ENCODE measurements around the gene ASIC1.
A peak's percentile ranks its signal among the peaks of the same experiment; 100 is the strongest.
"Not testable (repeated sequence)": the region's sequence is repeated elsewhere in the genome, so short reads cannot be mapped to it uniquely, and the experiment has no call there.

Gene ASIC1

DNA sequence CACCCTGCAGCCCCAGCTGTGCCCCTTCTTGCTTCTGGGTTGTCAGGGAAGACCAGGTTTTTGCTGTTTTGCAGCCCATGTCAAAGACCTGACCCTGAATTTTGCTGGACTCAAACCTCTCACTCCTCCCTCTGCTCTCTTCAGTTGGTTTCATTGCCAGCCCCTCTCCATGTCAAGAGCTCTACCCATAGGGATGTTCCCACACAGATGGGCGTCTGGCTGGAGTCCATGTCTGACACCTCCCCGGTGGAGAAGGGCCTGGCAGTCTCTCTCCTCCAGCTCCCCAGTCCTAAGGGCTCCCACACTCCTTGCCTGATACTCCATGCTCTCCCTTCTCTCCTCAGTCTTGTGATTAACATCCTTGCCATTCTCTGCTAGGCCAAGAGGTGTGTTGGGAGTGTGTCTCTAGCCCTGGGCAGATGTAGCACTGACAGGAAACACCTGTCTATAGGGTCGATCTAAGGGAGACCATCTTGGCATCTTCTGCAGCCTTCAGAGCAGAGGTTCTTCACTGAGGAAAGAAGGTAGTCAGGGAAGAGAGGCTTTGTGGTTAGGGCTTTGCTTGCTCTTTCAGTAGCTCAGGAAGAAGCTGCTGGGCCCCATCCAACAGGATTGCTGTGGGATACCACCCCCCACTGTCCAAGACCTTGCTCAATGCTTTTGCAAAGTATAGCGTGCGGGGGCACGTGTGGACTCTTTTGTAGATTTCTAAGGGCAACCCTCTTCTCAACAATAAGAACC is 4.7 kb downstream of the ASIC1 start:
- no peak for DNase-seq

- DNase-seq = peak in 2 of 14 donors; percentile 16 to 23
Measured at GRCh38 chr12:50062728-50063460, 5.5 kb downstream of the ASIC1 start.

- no peak for DNase-seq
Measured at GRCh38 chr12:50065726-50066310, 8.4 kb downstream of the ASIC1 start.

DNA sequence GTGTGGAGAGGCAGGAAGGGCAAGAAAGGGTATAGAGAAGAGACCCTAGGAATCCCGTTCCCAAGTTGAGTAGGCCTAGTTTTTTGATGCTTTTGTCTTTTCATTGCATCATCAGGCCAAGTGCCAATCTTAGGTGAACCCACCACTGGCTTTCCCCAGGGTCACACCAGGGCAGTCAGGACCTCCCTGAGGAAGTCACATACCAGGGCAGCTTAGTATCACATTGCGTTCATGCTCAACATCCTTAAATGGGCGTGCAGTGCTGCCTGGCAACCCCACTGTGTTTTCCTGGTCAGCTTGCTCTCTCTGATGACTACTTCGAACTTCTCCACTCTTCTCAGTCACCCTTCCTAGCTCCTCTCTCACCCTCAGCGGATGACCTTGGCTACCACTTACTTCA is 9.0 kb downstream of the ASIC1 start:
- no peak for DNase-seq

DNA sequence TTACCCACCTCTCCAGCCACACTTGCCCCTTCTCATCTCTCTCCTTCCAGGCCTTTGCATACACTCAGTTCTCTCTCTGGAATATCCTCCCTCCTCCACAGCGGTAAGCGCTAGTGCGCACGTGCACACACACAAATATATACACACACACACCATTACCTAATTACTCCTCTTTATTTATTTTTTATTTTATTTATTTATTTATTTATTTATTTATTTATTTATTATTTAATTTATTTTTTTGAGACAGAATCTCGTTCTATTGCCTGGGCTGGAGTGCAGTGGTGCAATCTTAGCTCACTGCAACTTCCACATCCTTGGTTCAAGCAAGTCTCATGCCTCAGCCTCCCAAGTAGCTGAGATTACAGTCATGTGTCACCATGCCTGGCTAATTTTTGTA is 11.7 kb downstream of the ASIC1 start:
- no peak for DNase-seq

DNA sequence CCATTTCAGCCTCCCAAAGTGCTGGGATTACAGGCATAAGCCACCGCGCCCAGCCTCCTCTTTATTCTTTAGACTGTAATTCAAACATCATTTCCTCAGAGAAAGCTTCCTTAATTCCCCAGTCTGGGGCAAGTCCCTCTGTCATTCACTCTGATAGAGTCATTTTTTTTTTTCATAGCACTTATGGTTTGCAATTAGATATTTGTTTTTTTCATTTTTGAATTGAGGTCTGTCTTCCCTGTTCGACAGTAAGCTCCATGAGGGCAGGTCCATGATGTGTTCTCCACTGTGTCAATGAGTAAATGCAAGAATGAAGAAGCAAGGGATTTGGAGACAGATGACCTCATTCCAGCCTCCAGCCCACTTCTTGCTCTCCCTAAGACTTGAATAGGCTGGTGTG is 12.1 kb downstream of the ASIC1 start:
- no peak for DNase-seq

DNA sequence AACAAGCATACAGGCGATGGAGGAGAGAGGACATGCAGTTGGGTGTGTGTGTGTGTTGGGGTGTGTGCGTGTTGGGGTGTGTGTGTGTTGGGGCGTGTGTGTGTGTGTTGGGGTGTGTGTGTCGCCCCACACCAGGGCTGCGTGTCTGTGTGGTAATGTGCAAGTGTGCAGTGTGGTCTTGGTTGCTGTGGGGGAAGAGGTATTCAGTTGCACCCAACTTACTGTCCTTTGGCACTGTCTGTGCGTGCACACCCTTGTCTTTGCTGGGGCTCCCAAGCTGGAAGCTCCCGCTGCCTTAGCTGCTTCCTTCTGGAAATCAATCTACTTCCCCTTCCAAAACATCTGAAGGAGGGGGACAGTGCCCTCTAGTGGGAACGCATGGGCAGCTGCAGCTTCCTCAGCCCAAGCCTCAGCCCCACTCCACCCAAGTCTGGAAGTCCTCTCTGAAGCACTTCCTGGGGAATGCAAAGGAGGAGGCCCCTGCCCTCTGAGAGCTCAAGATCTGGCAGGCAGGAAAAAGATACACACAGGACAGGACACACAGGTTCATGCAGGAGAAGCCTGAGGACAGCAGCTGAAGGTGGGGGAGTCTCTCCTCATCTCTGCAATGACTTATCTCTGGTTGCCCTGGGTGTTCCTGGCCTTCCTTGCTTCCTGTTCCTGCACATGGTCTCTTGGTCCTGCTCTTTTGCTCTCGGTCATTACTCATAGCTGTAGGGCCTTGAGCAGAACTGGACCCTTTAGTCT is 13.1 kb downstream of the ASIC1 start:
- DNase-seq = peak in 12 of 14 donors; percentile 33 to 79 (median 62)

DNA sequence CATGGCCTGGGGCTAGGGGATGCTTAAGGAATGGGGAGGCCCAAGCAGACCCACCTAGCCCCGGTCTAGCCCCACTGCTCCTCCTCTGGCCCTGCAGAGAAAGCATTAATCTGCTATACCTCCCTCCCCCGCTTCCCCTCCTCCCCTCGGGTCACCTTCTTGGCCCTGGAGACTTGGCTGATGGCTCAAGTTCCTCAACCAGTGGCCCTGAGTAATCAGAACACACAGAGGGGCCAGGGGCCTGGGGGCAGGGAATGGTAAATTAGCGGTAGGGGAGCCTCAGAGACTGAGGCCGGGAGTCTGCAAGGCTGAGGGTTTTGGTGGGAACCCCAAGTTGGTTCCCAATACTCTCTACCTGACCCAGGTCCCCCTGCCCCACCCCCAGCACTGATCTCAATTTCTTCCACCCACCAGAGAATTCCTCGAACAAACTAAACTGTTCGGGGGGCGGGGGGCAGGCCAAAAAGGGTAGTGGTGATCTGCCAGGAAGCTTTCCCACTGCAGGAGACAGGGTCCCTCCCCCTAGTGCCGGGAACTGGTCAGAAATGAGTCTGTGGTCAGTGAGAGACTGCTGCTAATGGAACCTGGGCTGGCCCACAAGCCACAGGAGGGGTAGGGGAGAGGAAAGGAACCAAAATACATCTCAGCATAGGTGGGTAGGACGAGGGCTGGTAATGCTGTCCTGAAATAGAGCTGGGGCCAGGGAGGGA is 15.0 kb downstream of the ASIC1 start:
- no peak for DNase-seq

DNA sequence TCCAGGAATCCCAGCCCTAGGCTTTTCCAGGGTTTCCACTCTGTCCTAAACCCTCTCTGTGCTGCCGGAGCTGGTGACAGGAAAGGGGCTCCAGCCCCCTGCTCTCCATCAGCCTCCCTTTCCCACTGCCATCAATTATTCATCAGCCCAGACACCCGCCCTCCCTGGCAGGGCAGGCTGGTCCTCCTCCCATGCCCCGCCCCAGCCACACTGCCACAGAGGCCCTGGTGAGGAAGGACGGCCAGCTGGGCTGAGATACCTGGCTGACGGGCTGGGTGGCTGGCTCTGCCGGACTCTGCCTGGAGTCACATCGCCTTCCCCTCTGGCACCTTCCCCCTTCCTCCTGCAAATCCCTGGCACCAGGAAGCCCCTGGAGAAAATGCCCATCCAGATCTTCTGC is 15.8 kb downstream of the ASIC1 start:
- no peak for DNase-seq

DNA sequence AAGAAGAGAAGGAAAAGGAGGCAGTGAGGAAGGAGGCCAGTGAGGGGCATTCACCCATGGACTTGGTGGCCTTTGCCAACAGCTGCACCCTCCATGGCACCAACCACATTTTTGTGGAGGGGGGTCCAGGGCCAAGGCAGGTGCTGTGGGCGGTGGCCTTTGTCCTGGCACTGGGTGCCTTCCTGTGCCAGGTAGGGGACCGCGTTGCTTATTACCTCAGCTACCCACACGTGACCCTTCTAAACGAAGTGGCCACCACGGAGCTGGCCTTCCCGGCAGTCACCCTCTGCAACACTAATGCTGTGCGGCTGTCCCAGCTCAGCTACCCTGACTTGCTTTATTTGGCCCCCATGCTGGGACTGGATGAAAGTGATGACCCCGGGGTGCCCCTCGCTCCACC is 16.3 kb downstream of the ASIC1 start:
- no peak for DNase-seq

- peak in 12 of 14 donors; percentile 31 to 80 (median 64) for DNase-seq
Measured at GRCh38 chr12:50074936-50075807, 17.8 kb downstream of the ASIC1 start.

DNA sequence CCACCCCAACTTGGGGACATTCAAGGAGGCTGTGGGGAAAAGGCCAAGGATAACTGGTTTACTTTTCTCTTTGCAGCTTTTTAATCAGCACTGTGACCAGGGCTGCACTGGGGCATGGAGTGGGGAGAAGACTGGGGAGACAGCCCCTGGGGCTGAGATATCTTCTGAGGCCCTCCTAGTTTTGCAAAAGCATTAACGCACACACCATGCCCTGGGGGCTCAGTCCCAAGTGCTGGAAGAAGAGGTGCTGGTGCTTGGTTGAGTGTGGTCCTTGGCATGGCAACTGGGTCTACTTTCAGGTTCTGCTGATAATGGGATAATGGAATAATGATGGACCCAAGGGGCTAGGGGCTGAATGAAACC is 18.4 kb downstream of the ASIC1 start:
- no peak for DNase-seq

DNA sequence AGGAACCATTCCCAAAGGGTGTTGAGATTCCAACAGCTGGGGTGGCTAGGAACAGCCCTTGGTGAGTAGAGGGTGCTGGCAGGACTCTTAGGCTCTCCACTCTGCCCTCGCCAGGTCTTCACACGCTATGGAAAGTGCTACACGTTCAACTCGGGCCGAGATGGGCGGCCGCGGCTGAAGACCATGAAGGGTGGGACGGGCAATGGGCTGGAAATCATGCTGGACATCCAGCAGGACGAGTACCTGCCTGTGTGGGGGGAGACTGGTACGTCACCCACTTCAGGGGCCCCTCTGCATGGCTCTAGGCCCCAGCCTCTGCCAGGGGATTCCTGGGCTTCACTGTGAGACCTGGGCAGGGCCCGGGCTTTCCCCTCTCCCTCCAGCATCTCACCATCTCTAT is 19.7 kb downstream of the ASIC1 start:
- DNase-seq = no peak

DNA sequence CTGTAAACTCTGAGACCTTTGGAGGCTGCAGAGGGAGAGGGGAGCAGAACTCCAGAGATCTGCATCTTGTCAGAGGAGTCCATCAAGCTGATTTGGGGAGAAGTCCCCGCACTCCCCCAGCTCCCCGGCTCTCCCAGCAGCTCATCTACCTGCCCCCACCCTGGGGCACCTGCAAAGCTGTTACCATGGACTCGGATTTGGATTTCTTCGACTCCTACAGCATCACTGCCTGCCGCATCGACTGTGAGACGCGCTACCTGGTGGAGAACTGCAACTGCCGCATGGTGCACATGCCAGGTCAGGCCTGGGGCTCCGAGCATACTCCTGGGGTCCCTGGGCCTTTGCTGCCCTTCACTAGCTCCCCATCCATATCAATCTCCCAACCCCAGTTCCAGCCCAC is 20.9 kb downstream of the ASIC1 start:
- no peak for DNase-seq

DNA sequence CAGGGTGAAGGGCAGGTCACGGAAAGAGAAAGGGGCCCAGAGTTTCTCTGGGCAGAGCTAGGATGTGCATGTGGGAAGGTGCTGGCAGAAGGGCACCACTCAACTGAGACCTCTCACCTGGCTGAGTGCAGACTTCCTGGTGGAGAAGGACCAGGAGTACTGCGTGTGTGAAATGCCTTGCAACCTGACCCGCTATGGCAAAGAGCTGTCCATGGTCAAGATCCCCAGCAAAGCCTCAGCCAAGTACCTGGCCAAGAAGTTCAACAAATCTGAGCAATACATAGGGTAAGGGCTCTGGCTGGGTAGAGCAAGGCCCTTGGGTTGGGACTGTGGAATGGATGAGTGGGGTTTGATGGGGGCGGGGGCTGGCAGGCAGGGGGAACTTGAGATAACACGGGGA is 22.4 kb downstream of the ASIC1 start:
- DNase-seq = no peak

DNA sequence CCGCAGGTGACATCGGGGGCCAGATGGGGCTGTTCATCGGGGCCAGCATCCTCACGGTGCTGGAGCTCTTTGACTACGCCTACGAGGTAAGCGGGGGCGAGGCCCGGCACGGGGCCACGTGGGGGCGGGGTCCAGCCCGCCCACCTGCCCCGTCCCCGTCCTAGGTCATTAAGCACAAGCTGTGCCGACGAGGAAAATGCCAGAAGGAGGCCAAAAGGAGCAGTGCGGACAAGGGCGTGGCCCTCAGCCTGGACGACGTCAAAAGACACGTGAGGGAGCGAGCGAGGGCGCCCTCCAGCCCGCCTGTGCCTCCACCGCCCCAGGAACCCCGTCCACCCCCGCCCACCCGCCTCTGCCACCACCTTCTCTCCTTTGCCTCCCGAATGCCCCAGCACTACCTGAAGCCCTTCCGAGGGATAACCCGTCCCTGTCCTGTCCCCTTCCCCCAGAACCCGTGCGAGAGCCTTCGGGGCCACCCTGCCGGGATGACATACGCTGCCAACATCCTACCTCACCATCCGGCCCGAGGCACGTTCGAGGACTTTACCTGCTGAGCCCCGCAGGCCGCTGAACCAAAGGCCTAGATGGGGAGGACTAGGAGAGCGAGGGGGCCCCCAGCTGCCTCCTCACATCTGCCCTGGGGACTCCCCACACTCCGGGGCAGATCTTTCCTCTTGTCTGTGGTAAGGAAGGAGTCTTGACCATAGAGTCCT is 23.9 kb downstream of the ASIC1 start:
- DNase-seq = no peak

- no peak for DNase-seq
Measured at GRCh38 chr12:50082644-50083043, 25.2 kb downstream of the ASIC1 start.

DNA sequence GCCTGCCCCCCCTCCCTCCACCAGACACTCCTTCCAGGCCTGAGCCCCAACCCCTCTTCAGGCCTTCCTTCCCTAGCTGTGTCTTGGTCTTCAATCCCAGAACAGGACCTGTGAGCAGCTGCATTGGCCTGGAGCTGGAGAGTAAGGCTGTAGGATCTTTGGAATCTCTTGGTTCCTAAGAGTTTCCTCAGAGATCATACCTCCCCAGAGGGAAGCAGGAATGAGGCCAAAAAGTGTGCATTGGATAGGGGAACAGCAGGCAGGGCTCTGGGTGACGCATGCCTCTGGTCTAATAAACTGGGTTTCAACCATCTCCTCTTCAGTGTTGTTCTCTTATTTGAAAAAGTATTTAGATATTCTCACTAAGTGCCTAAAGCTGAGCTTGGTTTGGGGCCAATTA is 25.9 kb downstream of the ASIC1 start:
- no peak for DNase-seq

DNA sequence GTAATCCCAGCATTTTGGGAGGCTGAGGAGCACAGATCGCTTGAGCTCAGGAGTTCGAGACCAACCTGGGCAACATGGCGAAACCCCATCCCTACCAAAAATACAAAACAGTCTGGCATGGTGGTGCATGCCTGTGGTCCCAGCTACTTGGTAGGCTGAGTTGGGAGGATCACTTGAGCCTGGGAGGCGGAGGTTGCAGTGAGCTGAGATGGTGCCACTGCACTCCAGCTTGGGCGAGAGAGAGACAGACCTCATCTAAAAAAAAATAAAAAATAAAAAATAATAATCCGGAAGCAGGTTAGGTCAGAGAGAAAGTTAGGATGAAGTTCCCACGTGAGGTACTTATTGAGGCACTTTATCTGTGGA is 27.0 kb downstream of the ASIC1 start:
- DNase-seq = not testable (repeated sequence)

- DNase-seq = peak; percentile 34 to 94 (median 86)
Measured at GRCh38 chr12:50084775-50085614, 27.6 kb downstream of the ASIC1 start, which contains the start of gene SMARCD1. Gene SMARCD1, plus strand, starts transcription at chr12:50085342. Its CDS starts 28 bp downstream, at chr12:50085370.
